K562 (cell line): ENCODE results near the gene CLEC3A. TPM values are rescaled to one million over a fixed set of nuclear protein-coding genes. Genes with fewer than 3 reads are reported as not detected.

Experiments used
- ATAC-seq: fragments of 200-7000 bp; cut with Tn5 transposase; 3 replicates; pipeline ENCODE4 v1.9.1; 2020; ENCODE audit warnings: moderate library complexity
- BruUV-seq: library from RNA; stranded (reverse); fragments of 400-500 nt; replicated peaks from 2 replicates; lab custom pipeline; 2021; lab: Mats Ljungman, UMichigan
- CTCF ChIA-PET: fragments of 300-600 bp; formaldehyde crosslinking; extraction: SDS; loops from one replicate; lab custom pipeline; 2021; ENCODE audit warnings: low intra/inter-chr PET ratio; lab: Yijun Ruan, JAX
- POLR2A ChIA-PET: fragments of 300-600, 350-650 bp; sonication (Branson Sonifier 250); formaldehyde crosslinking; extraction: SDS; loops from one replicate; lab custom pipeline; 2021; ENCODE audit warnings: antibody characterized with exemption, inconsistent platforms; lab: Yijun Ruan, JAX
- DNase-seq, 4 experiments: peaks; one replicate each; pipeline versions ENCODE4 v3.0.0 to v3.0.0-alpha.2; 2011 to 2018; ENCODE audit warnings: low spot score in 3 of 4, mixed read lengths in 3 of 4; ENCODE audit errors: extremely low read depth in 1 of 4
- FAIRE-seq: peaks from 2 replicates; lab custom pipeline; 2011; peaks lifted over from hg19 to GRCh38; lab: Jason Lieb, UNC
- H2AFZ ChIP-seq: 2 replicates; pipeline ENCODE4 v1.6.0; 2011; ENCODE audit warnings: low read depth, low read length, control low read depth, inconsistent platforms
- H3K27ac ChIP-seq: fragments of 200-600 bp; 3 replicates; pipeline ENCODE4 v1.8.0; 2011; ENCODE audit warnings: low read depth, mild to moderate bottlenecking, control low read depth, inconsistent platforms, low read length, moderate library complexity, mixed read lengths; ENCODE audit errors: extremely low read depth
- H3K27me3 ChIP-seq, 2 experiments: fragments of 300-600 bp in 1 of 2; 2 replicates in 1 of 2; 3 replicates in 1 of 2; pipeline versions ENCODE4 v1.6.0 to v1.8.0; 2011; ENCODE audit warnings: inconsistent platforms in 2 of 2, low read length in 2 of 2, mild to moderate bottlenecking in 1 of 2, mixed read lengths in 1 of 2, moderate library complexity in 1 of 2; ENCODE audit not compliant: control insufficient read depth in 2 of 2, insufficient read depth in 2 of 2
- H3K36me3 ChIP-seq: fragments of 300-600 bp; 3 replicates; pipeline ENCODE4 v1.8.0; 2011; ENCODE audit warnings: mild to moderate bottlenecking, low read length, inconsistent platforms; ENCODE audit not compliant: control insufficient read depth, insufficient read depth
- H3K4me1 ChIP-seq, 2 experiments: fragments of 200-600 bp in 1 of 2; replicated peaks in 1 of 2; 2 replicates in 1 of 2; 3 replicates in 1 of 2; pipeline versions ENCODE4 v1.5.1 to v1.8.0; 2011; ENCODE audit warnings: inconsistent platforms in 2 of 2, low read length in 2 of 2, mild to moderate bottlenecking in 1 of 2, mixed read lengths in 1 of 2, moderate library complexity in 1 of 2; ENCODE audit not compliant: control insufficient read depth in 2 of 2, insufficient read depth in 2 of 2
- H3K4me2 ChIP-seq: 2 replicates; pipeline ENCODE4 v1.6.1; 2011; ENCODE audit warnings: low read length, control low read depth, inconsistent platforms, mixed read lengths; ENCODE audit not compliant: insufficient read depth
- H3K4me3 ChIP-seq: fragments of 200-600 bp; sonication (generic), shearing (Covaris generic); 2 replicates; pipeline ENCODE4 v1.5.1; 2016; ENCODE audit warnings: control low read depth, inconsistent platforms
- H3K79me2 ChIP-seq: fragments of 200-600 bp; 3 replicates; pipeline ENCODE4 v1.8.0; 2011; ENCODE audit warnings: low read length, inconsistent platforms; ENCODE audit not compliant: control insufficient read depth, insufficient read depth
- H3K9ac ChIP-seq, 2 experiments: 2 replicates each; pipeline versions ENCODE4 v1.6.0 to v1.6.1; 2011; ENCODE audit warnings: low read depth in 2 of 2, low read length in 2 of 2, control low read depth in 1 of 2, inconsistent platforms in 1 of 2, mild to moderate bottlenecking in 1 of 2, mixed read lengths in 1 of 2; ENCODE audit not compliant: insufficient read depth in 1 of 2
- H3K9me1 ChIP-seq: one replicate; pipeline ENCODE4 v1.6.0; 2011; ENCODE audit warnings: inconsistent platforms, mild to moderate bottlenecking, low read length, moderate library complexity; ENCODE audit not compliant: control insufficient read depth, insufficient read depth
- H3K9me3 ChIP-seq: replicated peaks from 2 replicates; pipeline ENCODE4 v1.5.1; 2011; ENCODE audit warnings: low read depth, low read length, inconsistent platforms; ENCODE audit not compliant: control insufficient read depth, insufficient read depth
- H4K20me1 ChIP-seq: replicated peaks from 2 replicates; pipeline ENCODE4 v1.6.1; 2011; ENCODE audit warnings: low read length, inconsistent platforms, mixed read lengths; ENCODE audit not compliant: control insufficient read depth, insufficient read depth
- DDX20 ChIP-seq: fragments of 450-650 bp; IDR thresholded peaks from 2 replicates; pipeline ENCODE4 v1.6.1; 2016; ENCODE audit warnings: missing genetic modification characterization, low read depth, mild to moderate bottlenecking, missing compliant biosample characterization, moderate library complexity
- ELF1 ChIP-seq: fragments of 200-800 bp; sonication (Bioruptor generic); IDR thresholded peaks from 2 replicates; pipeline ENCODE4 v1.6.1; 2016; ENCODE audit warnings: missing genetic modification characterization, missing compliant biosample characterization
- HDAC2 ChIP-seq: fragments of 450-650 bp; IDR thresholded peaks from 2 replicates; pipeline ENCODE4 v1.6.1; 2016; ENCODE audit warnings: mild to moderate bottlenecking
- NFIX ChIP-seq: fragments of 250-450 bp; sonication (Bioruptor Pico); IDR thresholded peaks from 2 replicates; pipeline ENCODE4 v1.4.0; 2020; ENCODE audit warnings: low read depth, mild to moderate bottlenecking, moderate library complexity
- NR0B1 ChIP-seq: fragments of 450-650 bp; IDR thresholded peaks from one replicate; pipeline ENCODE4 v1.6.1; 2018; ENCODE audit warnings: mild to moderate bottlenecking, moderate library complexity; ENCODE audit not compliant: partially characterized antibody
- WHSC1 ChIP-seq: IDR thresholded peaks from one replicate; pipeline ENCODE4 v1.6.1; 2012; ENCODE audit warnings: low read length, control low read depth, inconsistent platforms
- ZMIZ1 ChIP-seq, 2 experiments: fragments of 150-350 bp in 1 of 2; IDR thresholded peaks; 2 replicates each; pipeline ENCODE4 v1.6.1; 2012 to 2016; ENCODE audit warnings: low read depth in 2 of 2, low read length in 2 of 2, mild to moderate bottlenecking in 1 of 2, moderate library complexity in 1 of 2
- ZNF184 ChIP-seq: sonication (generic); formaldehyde crosslinking; IDR thresholded peaks from 2 replicates; pipeline ENCODE4 v1.5.0; 2020; ENCODE audit warnings: missing genetic modification reagents
- ZNF239 ChIP-seq: fragments of 250-450 bp; sonication (Bioruptor Pico); IDR thresholded peaks from 2 replicates; pipeline ENCODE4 v1.4.0; 2020; ENCODE audit warnings: mild to moderate bottlenecking
- WGBS: fragments of 100-300 bp; shearing (Covaris generic); methylation state at CpG from one replicate; pipeline ENCODE4 v1.1.6; 2016; ENCODE audit warnings: low coverage, mixed read lengths; ENCODE audit not compliant: insufficient coverage; ENCODE audit errors: missing lambda C conversion rate; 5-methylcytosine and 5-hydroxymethylcytosine counted together
- in situ Hi-C: fragments of 300-500 bp; cut with MboI; formaldehyde crosslinking; loops from 4 replicates; pipeline ENCODE4 v1.15.0; 2018; ENCODE audit warnings: inconsistent platforms, mixed read lengths
- intact Hi-C: fragments of 100-400 bp; cut with micrococcal nuclease; formaldehyde crosslinking; loops from 2 replicates; pipeline ENCODE4 v1.14.2; 2022
- polyA plus RNA-seq, 8 experiments: library from polyadenylated mRNA; depleted of rRNA in 4 of 8; stranded (reverse) in 5 of 8; unstranded in 3 of 8; fragments of >200 nt; fragmentation: Nextera tagmentation in 2 of 8; fragmentation: Illumina TruSeq in 1 of 8; extraction: Ambion mirVana in 2 of 8; extraction: Trizol in 1 of 8; gene quantifications; 2 replicates each; pipeline versions ENCODE4 v1.2.1 to v1.2.3, GENCODE V29; 2011 to 2014; ENCODE audit warnings: inconsistent platforms in 1 of 8, missing spikeins in 1 of 8
- total RNA-seq, 7 experiments: library from RNA; depleted of rRNA in 6 of 7; stranded (reverse); fragments of >200 nt in 6 of 7; fragmentation: Illumina TruSeq in 2 of 7; extraction: Trizol in 2 of 7; gene quantifications; 2 replicates each; pipeline versions ENCODE4 v1.2.1 to v1.2.3, GENCODE V29; 2011 to 2021; ENCODE audit warnings: low replicate concordance in 1 of 7

The CLEC3A gene
- total and polyA plus RNA-seq, 9 of the 15 experiments (the other 6 are each of a cell fraction or from before 2014, with no cell fraction given), result not detected

GRCh38 chr16:78007121-78007520 is 15.2 kb upstream of the CLEC3A start:
- no peak for DNase-seq
- H3K4me3 ChIP-seq, result no peak overlapping the region
- no peak for FAIRE-seq
- no peaks in the 10 kb centered on the region for H3K9me1 ChIP-seq
- H3K27ac ChIP-seq, result no peak overlapping the region
- no peak overlapping the region for H2AFZ ChIP-seq
- H3K79me2 ChIP-seq, result no peaks in the 10 kb centered on the region
- in situ Hi-C loops (no loop called here), intact Hi-C loops (loop anchor here (2.0 to 10.0 kb wide), 2 partner anchors 92 to 772 kb away; partner anchors contain the start of gene WWOX)
- H3K9me3 ChIP-seq, result 0 out of 2 replicates have a peak, but pooled peaks cover 1% of the 10 kb centered on the region
- TF ChIP-seq ZNF184 (CRISPR knock-in tag) (no peak), NR0B1 (no peak)
- no peaks in the 10 kb centered on the region for H3K36me3 ChIP-seq
- no peak overlapping the region for H3K4me2 ChIP-seq
- 0% methylated on average over 3 of the region's 3 CpGs for WGBS
- H3K9ac ChIP-seq, result no peak overlapping the region
- no peaks in the 10 kb centered on the region for H4K20me1 ChIP-seq
- H3K27me3 ChIP-seq, result peaks cover 2 to 10% of the 10 kb centered on the region in 2 experiments; a peak in 2 of 5 replicates
- ChIA-PET POLR2A (interaction anchor here (0.7 to 0.9 kb wide), 2 partner anchors 11 to 28 kb away, joined by 3 to 4 read pairs; no protein-coding TSS in a partner anchor), CTCF (no interaction called here)
- H3K4me1 ChIP-seq, result no peaks in the 10 kb centered on the region
- no peak for ATAC-seq
- BruUV-seq, result no TSS peak

GRCh38 chr16:78024159-78024558 is 1.8 kb downstream of the CLEC3A start:
- Histone ChIP-seq H3K79me2 (no peaks in the 10 kb centered on the region), H4K20me1 (no peaks in the 10 kb centered on the region), H2AFZ (no peak overlapping the region), H3K9ac (no peak overlapping the region), H3K36me3 (no peaks in the 10 kb centered on the region), H3K27ac (no peak overlapping the region), H3K9me3 (no peaks in the 10 kb centered on the region; the same call in 1 of the 2 replicates), H3K4me1 (no peaks in the 10 kb centered on the region), H3K4me2 (no peak overlapping the region), H3K27me3 (peaks cover 2 to 4% of the 10 kb centered on the region in 2 experiments; a peak in 2 of 5 replicates), H3K9me1 (no peaks in the 10 kb centered on the region), H3K4me3 (no peak overlapping the region)
- intact Hi-C loops, result no loop called here
- WGBS, result 0% methylated on average over 5 of the region's 5 CpGs
- TF ChIP-seq ZMIZ1 (IDR thresholded peaks at IDR 0.05; ENCODE audit: low read depth in 2 of 2, low read length in 2 of 2) (no peak), NFIX (CRISPR knock-in tag) (no peak), ZNF239 (no peak), HDAC2 (no peak), WHSC1 (no peak), DDX20 (tag) (no peak), ELF1 (tag) (no peak)
- DNase-seq (no peak), FAIRE-seq (no peak), ATAC-seq (no peak)
- POLR2A ChIA-PET, result no interaction called here
- in situ Hi-C loops, result no loop called here
- BruUV-seq, result no TSS peak
- CTCF ChIA-PET, result no interaction called here
